A673 (cell line): ENCODE data around the gene CRYBG3. TPM values are rescaled to one million over a fixed set of nuclear protein-coding genes. Genes with fewer than 3 reads are reported as not detected.

Source experiments
- BruUV-seq: library from RNA; stranded (reverse); fragments of 400-500 nt; replicated peaks from 2 replicates; lab custom pipeline; 2021; lab: Mats Ljungman, UMichigan
- CTCF ChIA-PET: fragments of 300-600 bp; sonication (Branson Sonifier 250); formaldehyde crosslinking; loops from one replicate; lab custom pipeline; 2022; ENCODE audit warnings: antibody characterized with exemption; lab: Charles Lee
- POLR2A ChIA-PET: fragments of 300-600 bp; sonication (Branson Sonifier 250); formaldehyde crosslinking; loops from one replicate; lab custom pipeline; 2022; ENCODE audit warnings: antibody characterized with exemption; ENCODE audit not compliant: low non-redundant PET; lab: Charles Lee
- DNase-seq: peaks from one replicate; pipeline ENCODE4 v3.0.0-alpha.2; 2015; ENCODE audit warnings: low spot score
- H3K27ac ChIP-seq: fragments of 200-600 bp; sonication (generic); 2 replicates; pipeline ENCODE4 v1.5.1; 2016; ENCODE audit warnings: mixed run types, low read depth, mild to moderate bottlenecking, mixed read lengths, antibody characterized with exemption, low read length; ENCODE audit not compliant: poor library complexity, severe bottlenecking
- H3K27me3 ChIP-seq: fragments of 200-600 bp; sonication (generic); replicated peaks from 2 replicates; pipeline ENCODE4 v1.6.1; 2017; ENCODE audit warnings: mixed run types, low read depth, mild to moderate bottlenecking, mixed read lengths, antibody characterized with exemption, low read length; ENCODE audit not compliant: insufficient read depth, poor library complexity
- H3K36me3 ChIP-seq: fragments of 200-600 bp; sonication (generic); 2 replicates; pipeline ENCODE4 v1.6.1; 2016; ENCODE audit warnings: mixed run types, mild to moderate bottlenecking, mixed read lengths, antibody characterized with exemption, low read length; ENCODE audit not compliant: insufficient read depth, poor library complexity, severe bottlenecking
- H3K4me1 ChIP-seq: fragments of 200-600 bp; sonication (generic); 2 replicates; pipeline ENCODE4 v1.6.1; 2017; ENCODE audit warnings: mixed run types, mild to moderate bottlenecking, mixed read lengths, antibody characterized with exemption, low read length; ENCODE audit not compliant: insufficient read depth, poor library complexity, severe bottlenecking
- H3K4me3 ChIP-seq: fragments of 200-600 bp; sonication (generic); 2 replicates; pipeline ENCODE4 v1.5.1; 2016; ENCODE audit warnings: low read depth, mixed run types, mild to moderate bottlenecking, mixed read lengths, low read length; ENCODE audit not compliant: poor library complexity, severe bottlenecking
- H3K9me3 ChIP-seq: fragments of 200-600 bp; sonication (generic); 2 replicates; pipeline ENCODE4 v1.6.1; 2016; ENCODE audit warnings: mixed run types, low read depth, mild to moderate bottlenecking, mixed read lengths, antibody characterized with exemption, low read length; ENCODE audit not compliant: poor library complexity, severe bottlenecking
- EZH2 ChIP-seq: fragments of 200-600 bp; sonication (generic); IDR thresholded peaks from 2 replicates; pipeline ENCODE4 v1.6.1; 2017; ENCODE audit warnings: borderline replicate concordance, low read depth, mild to moderate bottlenecking, mixed read lengths, antibody characterized with exemption, low read length; ENCODE audit not compliant: poor library complexity, severe bottlenecking
- intact Hi-C: fragments of 100-400 bp; cut with micrococcal nuclease; formaldehyde crosslinking; loops from one replicate; pipeline ENCODE4 v1.10.0; 2022; ENCODE audit not compliant: unreplicated experiment
- total RNA-seq: library from RNA; stranded (reverse); gene quantifications from 2 replicates; pipeline ENCODE4 v1.2.3, GENCODE V29; 2021
- TF ChIP-seq, protein P1 (sequence below): fragments of 300-800, 200-600 bp; sonication (generic); conservative IDR thresholded peaks from 2 replicates; pipeline ENCODE4 v1.5.1; 2017; ENCODE audit warnings: low read depth, mild to moderate bottlenecking, antibody characterized with exemption, low read length, moderate library complexity, mixed read lengths

The CRYBG3 gene
- total RNA-seq, 1 experiment from 2014 or later: 8.6 TPM

DNA sequence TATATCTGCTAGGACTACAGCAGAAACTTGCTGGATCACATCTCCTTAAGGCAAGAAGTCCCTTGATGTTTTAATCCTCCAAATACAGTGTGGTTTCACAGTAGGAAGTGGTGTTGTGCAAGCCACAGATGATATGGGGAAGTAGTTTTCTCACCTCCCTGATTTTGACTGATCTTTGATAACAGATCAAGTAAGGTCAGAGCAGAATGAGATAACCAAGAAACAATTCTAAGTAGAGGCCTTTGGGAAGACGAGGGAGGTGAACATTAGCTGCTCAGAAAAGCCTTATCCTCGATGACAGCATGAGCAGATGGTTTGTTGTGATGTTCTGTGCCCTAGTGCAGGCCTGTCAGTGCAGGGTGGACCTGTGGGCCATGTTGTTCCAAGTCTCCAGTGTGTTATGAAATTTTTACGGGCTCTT, 89.1 kb downstream of the CRYBG3 start:
- H3K9me3 ChIP-seq: no peaks in the 10 kb centered on the region
- H3K4me1 ChIP-seq: peaks cover 15% of the 10 kb centered on the region
- no peak overlapping the region for H3K4me3 ChIP-seq
- intact Hi-C loops: no loop called here
- peak; percentile 12 for DNase-seq
- no peaks in the 10 kb centered on the region for H3K36me3 ChIP-seq
- CTCF ChIA-PET: no interaction called here
- no TSS peak for BruUV-seq
- H3K27ac ChIP-seq: no peak overlapping the region
- no peaks in the 10 kb centered on the region for H3K27me3 ChIP-seq
- POLR2A ChIA-PET: no interaction called here
- TF ChIP-seq EZH2: no peak
- TF ChIP-seq, protein P1, sequence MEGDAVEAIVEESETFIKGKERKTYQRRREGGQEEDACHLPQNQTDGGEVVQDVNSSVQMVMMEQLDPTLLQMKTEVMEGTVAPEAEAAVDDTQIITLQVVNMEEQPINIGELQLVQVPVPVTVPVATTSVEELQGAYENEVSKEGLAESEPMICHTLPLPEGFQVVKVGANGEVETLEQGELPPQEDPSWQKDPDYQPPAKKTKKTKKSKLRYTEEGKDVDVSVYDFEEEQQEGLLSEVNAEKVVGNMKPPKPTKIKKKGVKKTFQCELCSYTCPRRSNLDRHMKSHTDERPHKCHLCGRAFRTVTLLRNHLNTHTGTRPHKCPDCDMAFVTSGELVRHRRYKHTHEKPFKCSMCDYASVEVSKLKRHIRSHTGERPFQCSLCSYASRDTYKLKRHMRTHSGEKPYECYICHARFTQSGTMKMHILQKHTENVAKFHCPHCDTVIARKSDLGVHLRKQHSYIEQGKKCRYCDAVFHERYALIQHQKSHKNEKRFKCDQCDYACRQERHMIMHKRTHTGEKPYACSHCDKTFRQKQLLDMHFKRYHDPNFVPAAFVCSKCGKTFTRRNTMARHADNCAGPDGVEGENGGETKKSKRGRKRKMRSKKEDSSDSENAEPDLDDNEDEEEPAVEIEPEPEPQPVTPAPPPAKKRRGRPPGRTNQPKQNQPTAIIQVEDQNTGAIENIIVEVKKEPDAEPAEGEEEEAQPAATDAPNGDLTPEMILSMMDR: no peak

DNA sequence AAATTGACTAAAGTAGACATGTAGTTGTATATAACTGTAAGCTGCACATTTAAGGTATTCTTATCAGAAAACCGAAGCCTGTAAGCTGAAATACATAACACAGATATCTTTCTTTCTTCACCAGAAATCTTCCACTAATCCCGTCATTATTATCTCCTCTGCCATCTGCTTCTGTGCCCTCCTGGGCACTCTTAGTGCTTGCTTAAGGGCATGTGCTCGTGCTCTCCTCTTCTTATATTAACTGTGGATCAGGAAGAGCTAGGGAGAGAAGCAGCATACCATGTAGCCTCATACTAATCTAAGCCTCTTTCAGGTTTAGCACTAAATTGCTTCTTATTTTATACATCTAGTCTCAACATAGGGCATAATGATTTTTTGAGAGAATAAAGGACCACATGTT, 89.6 kb downstream of the CRYBG3 start:
- intact Hi-C loops: no loop called here
- no peak overlapping the region for H3K4me3 ChIP-seq
- H3K9me3 ChIP-seq: no peaks in the 10 kb centered on the region
- BruUV-seq: no TSS peak
- H3K36me3 ChIP-seq: no peaks in the 10 kb centered on the region
- CTCF ChIA-PET: no interaction called here
- H3K4me1 ChIP-seq: peaks cover 15% of the 10 kb centered on the region
- no peak overlapping the region for H3K27ac ChIP-seq
- H3K27me3 ChIP-seq: no peaks in the 10 kb centered on the region
- POLR2A ChIA-PET: no interaction called here
- DNase-seq: no peak
- TF ChIP-seq EZH2: no peak
- TF ChIP-seq, protein P1: no peak

DNA sequence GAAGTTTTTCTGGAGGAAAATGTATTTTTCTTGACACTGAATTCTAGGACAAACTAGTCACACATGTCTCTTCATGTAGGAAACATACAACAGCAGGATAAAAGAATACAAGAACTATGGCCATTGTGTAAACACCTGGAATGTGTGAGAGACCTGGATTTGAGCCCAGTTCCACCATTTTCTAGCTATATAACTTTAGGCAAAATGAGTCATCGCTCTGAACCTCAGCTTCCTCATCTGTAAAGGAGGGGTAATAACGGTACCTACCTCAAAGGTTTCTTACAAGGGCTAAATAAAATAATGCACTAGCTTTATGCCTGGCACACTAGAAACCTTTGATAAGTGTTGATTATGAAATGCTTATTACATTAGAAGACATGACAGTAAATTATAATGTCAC, 92.6 kb downstream of the CRYBG3 start:
- Histone ChIP-seq H3K9me3 (no peaks in the 10 kb centered on the region), H3K4me1 (peaks cover 22% of the 10 kb centered on the region), H3K27me3 (no peaks in the 10 kb centered on the region), H3K36me3 (no peaks in the 10 kb centered on the region), H3K27ac (no peak overlapping the region), H3K4me3 (no peak overlapping the region)
- no peak for TF ChIP-seq EZH2
- TF ChIP-seq, protein P1: no peak
- intact Hi-C loops: no loop called here
- CTCF ChIA-PET: no interaction called here
- BruUV-seq: no TSS peak
- no peak for DNase-seq
- POLR2A ChIA-PET: no interaction called here
